Activated CD4-positive, alpha-beta T cell treated with anti-CD3 and anti-CD28 coated beads, Interleukin-2, amount 50 U/mL, for 4 hours (primary cell): ENCODE measurements around the gene PTGDS.

Experiments used
- DNase-seq, 2 experiments: peaks; one replicate each; pipeline ENCODE4 v3.0.0-alpha.2; 2020

Gene PTGDS

GRCh38 chr9:137011907-137012675 is 34.8 kb downstream of the PTGDS start:
- DNase-seq, result no peak

GRCh38 chr9:137012694-137013570 is 35.6 kb downstream of the PTGDS start:
- DNase-seq, result no peak

- no peak for DNase-seq
Observed at GRCh38 chr9:137013571-137013940, 36.3 kb downstream of the PTGDS start.

GRCh38 chr9:137014166-137014565 is 36.9 kb downstream of the PTGDS start:
- DNase-seq, result no peak

GRCh38 chr9:137014776-137015539 is 37.7 kb downstream of the PTGDS start:
- DNase-seq, result no peak

GRCh38 chr9:137015540-137015930 is 38.2 kb downstream of the PTGDS start:
- DNase-seq, result no peak

- no peak for DNase-seq
Observed at GRCh38 chr9:137015976-137016375, 38.7 kb downstream of the PTGDS start.

DNA sequence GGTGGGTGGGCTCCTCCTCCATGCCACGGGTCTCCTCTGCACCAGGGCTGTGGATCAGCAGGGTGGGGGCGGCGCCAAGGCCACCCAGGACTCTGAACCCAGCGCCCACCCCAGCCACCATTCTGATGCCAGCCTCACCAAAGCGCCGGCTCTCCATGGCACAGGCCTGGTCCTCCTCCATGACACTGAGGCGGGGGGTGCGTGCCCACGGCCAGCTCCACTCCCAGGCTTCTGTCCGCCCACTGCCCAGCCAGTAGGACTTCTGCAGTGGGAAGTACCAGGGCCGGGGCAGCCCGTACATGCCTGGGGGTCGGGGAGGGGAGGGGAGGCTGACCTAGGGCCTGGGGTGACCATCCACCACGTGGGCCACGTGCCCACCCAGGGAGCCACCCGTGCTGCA is 39.1 kb downstream of the PTGDS start:
- no peak for DNase-seq

DNA sequence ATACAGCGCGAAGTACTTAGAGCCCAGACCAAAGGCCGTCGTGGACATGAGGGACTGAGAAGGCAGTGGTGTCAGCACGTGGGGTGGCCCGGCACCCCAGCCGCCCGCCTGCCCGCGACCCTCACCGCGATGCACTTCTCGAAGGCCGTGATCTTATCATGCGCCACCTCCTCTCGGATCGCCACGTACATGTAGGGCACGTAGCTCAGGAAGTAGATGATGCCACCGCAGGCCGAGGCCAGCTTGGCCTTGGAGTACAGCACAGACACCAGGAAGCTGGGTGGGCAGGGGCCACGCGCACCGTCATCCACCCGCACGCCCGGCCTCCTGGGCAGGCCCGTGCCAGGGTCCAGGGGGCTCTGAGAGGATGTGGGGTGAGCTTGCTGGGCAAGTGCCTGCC is 39.8 kb downstream of the PTGDS start:
- DNase-seq, result no peak

- no peak for DNase-seq
Observed at GRCh38 chr9:137017791-137018497, 40.6 kb downstream of the PTGDS start.

GRCh38 chr9:137018761-137019559 is 41.7 kb downstream of the PTGDS start:
- DNase-seq, result no peak

GRCh38 chr9:137019891-137020683 is 42.8 kb downstream of the PTGDS start:
- DNase-seq, result no peak

DNA sequence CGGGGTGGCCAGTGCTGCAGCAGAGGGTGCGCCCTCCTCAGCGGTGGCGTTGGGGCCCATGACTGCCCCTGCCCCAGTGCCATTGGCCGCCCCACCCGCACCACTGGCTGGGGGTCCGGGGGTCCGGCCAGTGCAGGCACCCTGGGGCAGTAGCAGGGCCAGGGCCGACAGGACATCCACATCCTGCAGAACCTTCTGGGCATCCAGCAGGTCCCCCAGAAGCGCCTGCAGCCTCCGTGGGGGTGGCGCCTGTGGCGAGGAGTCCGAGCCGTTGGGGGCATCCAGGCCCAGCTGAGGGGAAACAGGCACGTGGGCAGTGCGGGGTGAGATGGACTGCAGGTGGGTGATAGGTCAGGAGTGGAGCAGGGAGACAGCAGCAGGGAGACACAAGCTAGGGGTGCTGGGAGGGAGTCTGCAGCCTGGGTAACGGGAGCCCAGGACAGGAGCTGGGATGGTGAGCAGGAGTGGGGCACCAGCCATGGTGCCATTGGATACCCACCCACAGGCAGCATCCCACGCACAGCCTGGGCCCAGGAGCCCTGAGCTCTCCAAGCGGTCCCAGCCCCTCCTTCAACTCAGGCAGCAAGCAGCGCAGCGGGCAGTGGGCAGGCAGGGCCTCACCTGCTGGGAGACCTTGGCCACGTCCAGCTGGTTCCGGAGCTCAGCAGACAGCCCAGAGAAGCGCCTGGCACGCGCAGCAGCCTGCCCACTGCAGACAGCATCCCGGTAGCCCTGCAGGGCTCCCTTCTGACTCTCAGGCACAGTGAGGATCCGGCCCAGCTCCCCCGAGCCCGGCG is 43.7 kb downstream of the PTGDS start:
- no peak for DNase-seq

DNA sequence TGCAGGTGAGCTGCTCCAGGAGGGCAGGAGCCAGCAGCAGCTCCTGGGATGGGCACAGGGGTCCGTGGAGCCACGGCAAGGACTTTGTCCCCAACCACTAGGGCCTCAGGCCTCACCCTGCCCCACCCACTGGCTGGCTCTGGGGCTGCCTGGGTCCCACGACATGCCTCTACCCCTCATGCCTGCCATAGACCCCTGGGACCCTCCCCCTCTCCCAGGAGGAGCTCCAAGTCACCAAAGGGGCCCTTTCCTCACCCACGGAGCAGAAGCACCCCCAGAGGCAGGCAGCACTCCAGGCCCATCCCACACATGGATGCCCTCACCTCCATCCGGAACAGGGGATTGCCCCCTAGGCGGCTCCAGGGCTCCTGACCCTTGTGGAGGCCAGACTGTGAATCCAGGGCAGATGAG is 44.3 kb downstream of the PTGDS start:
- DNase-seq, result no peak

- peak; percentile 64 to 71 for DNase-seq
Observed at GRCh38 chr9:137021979-137022661, 44.8 kb downstream of the PTGDS start.

- no peak for DNase-seq
Observed at GRCh38 chr9:137022662-137023008, 45.3 kb downstream of the PTGDS start.

DNA sequence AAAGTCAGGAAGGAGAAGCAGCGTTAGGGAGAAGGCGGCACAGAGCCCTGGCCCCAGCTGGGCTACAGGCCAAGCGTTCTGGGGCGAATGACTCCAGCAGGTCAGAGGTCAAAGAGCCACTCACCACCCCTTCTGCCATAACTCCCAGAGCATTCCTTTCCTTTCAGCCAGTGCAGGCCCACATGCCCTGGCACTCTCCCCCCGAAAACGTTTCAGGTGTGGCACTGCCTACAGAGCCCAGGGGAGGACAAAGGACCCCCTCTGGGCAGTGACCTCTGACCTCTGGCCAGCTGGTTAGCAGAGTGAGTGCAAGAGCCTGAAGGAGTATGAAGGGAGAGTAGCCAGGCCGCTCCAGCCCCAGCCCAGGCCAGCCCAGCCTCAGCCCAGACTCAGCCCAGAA is 45.9 kb downstream of the PTGDS start:
- no peak for DNase-seq

- no peak for DNase-seq
Observed at GRCh38 chr9:137023583-137023991, 46.3 kb downstream of the PTGDS start.

- DNase-seq, result no peak
Observed at GRCh38 chr9:137025517-137025966, 48.2 kb downstream of the PTGDS start.

- no peak for DNase-seq
Observed at GRCh38 chr9:137026384-137026783, 49.1 kb downstream of the PTGDS start.
